SK-N-SH (cell line): ENCODE results near the gene COG2.

ENCODE experiments used
- ELF1 ChIP-seq: IDR thresholded peaks from 2 replicates; pipeline ENCODE4 v1.4.0; 2012
- EP300 ChIP-seq, 2 experiments: IDR thresholded peaks; 2 replicates each; pipeline versions ENCODE4 v1.4.0 to v1.6.1; 2012; ENCODE audit warnings: borderline replicate concordance in 1 of 2, low read depth in 1 of 2, low read length in 1 of 2
- FOXM1 ChIP-seq: IDR thresholded peaks from 2 replicates; pipeline ENCODE4 v1.4.0; 2012; ENCODE audit warnings: low read depth, mild to moderate bottlenecking
- MXI1 ChIP-seq: IDR thresholded peaks from 2 replicates; pipeline ENCODE4 v1.6.1; 2012; ENCODE audit warnings: mild to moderate bottlenecking, low read depth, low read length, improper control_type of control experiment
- POLR2AphosphoS5 ChIP-seq: IDR thresholded peaks from 2 replicates; pipeline ENCODE4 v1.6.1; 2012; ENCODE audit warnings: low read depth, low read length
- RFX5 ChIP-seq: IDR thresholded peaks from 2 replicates; pipeline ENCODE4 v1.6.1; 2012; ENCODE audit warnings: mild to moderate bottlenecking, improper control_type of control experiment, low read length
- SMC3 ChIP-seq: IDR thresholded peaks from 2 replicates; pipeline ENCODE4 v1.6.1; 2012; ENCODE audit warnings: low read depth, low read length, improper control_type of control experiment
- TF ChIP-seq, protein P1 (sequence below): fragments of 200-600 bp; sonication (generic); IDR thresholded peaks from 2 replicates; pipeline ENCODE4 v1.6.1; 2017; ENCODE audit warnings: antibody characterized with exemption, mild to moderate bottlenecking, moderate library complexity
- TF ChIP-seq, protein P2 (sequence below): IDR thresholded peaks from 2 replicates; pipeline ENCODE4 v1.6.1; 2012; ENCODE audit warnings: mild to moderate bottlenecking, low read depth, low read length, moderate library complexity
- TF ChIP-seq, protein P3 (sequence below): IDR thresholded peaks from 2 replicates; pipeline ENCODE4 v1.4.0; 2012; ENCODE audit warnings: low read depth

DNA sequence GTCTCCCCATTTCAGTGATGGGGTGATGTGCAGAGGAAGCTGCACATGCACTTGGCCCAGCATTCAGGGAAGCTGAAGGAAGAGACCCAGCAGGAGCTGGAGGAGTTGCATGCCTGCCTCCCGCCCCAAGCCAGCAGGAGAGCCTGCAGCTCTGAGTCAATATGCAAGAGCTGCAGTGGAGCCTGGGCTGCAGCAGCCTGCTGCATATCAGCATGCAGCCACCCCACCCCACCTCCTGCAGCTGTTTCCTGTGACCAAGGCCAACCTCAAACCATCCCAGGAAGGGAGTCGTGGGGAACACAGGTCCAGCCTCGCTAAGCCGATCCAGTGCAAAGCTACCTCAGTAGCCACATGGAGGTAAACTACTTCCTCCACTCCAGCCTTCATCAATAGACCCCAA lies 52.7 kb downstream of the COG2 start:
- TF ChIP-seq POLR2AphosphoS5 (no peak), RFX5 (no peak), MXI1 (no peak), EP300 (IDR thresholded peaks at IDR 0.05; ENCODE audit: borderline replicate concordance in 1 of 2, low read depth in 1 of 2, low read length in 1 of 2) (no peak), ELF1 (no peak), FOXM1 (no peak), SMC3 (no peak)
- TF ChIP-seq, protein P1, sequence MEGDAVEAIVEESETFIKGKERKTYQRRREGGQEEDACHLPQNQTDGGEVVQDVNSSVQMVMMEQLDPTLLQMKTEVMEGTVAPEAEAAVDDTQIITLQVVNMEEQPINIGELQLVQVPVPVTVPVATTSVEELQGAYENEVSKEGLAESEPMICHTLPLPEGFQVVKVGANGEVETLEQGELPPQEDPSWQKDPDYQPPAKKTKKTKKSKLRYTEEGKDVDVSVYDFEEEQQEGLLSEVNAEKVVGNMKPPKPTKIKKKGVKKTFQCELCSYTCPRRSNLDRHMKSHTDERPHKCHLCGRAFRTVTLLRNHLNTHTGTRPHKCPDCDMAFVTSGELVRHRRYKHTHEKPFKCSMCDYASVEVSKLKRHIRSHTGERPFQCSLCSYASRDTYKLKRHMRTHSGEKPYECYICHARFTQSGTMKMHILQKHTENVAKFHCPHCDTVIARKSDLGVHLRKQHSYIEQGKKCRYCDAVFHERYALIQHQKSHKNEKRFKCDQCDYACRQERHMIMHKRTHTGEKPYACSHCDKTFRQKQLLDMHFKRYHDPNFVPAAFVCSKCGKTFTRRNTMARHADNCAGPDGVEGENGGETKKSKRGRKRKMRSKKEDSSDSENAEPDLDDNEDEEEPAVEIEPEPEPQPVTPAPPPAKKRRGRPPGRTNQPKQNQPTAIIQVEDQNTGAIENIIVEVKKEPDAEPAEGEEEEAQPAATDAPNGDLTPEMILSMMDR = no peak
- TF ChIP-seq, protein P2, sequence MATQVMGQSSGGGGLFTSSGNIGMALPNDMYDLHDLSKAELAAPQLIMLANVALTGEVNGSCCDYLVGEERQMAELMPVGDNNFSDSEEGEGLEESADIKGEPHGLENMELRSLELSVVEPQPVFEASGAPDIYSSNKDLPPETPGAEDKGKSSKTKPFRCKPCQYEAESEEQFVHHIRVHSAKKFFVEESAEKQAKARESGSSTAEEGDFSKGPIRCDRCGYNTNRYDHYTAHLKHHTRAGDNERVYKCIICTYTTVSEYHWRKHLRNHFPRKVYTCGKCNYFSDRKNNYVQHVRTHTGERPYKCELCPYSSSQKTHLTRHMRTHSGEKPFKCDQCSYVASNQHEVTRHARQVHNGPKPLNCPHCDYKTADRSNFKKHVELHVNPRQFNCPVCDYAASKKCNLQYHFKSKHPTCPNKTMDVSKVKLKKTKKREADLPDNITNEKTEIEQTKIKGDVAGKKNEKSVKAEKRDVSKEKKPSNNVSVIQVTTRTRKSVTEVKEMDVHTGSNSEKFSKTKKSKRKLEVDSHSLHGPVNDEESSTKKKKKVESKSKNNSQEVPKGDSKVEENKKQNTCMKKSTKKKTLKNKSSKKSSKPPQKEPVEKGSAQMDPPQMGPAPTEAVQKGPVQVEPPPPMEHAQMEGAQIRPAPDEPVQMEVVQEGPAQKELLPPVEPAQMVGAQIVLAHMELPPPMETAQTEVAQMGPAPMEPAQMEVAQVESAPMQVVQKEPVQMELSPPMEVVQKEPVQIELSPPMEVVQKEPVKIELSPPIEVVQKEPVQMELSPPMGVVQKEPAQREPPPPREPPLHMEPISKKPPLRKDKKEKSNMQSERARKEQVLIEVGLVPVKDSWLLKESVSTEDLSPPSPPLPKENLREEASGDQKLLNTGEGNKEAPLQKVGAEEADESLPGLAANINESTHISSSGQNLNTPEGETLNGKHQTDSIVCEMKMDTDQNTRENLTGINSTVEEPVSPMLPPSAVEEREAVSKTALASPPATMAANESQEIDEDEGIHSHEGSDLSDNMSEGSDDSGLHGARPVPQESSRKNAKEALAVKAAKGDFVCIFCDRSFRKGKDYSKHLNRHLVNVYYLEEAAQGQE = no peak
- TF ChIP-seq, protein P3, sequence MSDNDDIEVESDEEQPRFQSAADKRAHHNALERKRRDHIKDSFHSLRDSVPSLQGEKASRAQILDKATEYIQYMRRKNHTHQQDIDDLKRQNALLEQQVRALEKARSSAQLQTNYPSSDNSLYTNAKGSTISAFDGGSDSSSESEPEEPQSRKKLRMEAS = no peak
